ENCODE data around the gene TBKBP1. TPM values are rescaled to one million over a fixed set of nuclear protein-coding genes. Genes with fewer than 3 reads are reported as not detected.

The TBKBP1 gene
- total and polyA plus RNA-seq, 4 donors: 0.25 to 2.0 (median 1.5) TPM

DNA sequence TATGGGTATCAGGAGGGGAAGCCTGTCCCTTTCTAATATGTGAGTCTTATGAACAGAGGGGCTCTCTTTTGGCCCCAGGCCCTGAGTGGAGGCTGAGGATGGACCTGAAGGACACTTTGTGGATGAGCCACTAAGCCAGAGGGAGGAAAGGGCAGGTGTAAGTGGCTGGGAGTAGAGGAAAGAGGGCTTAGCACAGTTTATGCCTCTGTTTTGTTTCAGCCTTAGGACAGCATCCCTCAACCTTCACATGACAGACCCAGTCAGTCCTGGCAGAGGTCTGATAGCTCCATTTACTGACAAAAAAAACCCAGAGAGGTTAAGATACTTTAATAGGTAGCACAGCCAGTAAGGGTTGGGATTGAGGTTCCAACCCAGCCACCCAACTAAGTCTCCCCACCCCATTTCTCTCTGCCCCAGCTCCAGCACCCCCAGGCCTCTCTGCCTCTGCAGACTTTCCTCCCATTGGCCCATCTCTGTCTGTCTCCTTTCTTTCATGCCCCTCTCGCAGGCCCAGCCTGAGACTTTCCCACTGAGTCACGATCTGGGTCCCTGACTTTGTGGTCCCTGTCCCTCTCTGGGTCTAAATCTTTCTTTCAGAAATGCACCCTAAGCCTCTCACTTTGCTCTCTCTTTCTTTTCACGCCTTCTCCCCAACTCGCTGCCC lies 34.4 kb downstream of the TBKBP1 start:
- Histone ChIP-seq H3K9ac (ENCODE audit: low read depth in 1 of 2, low read length in 2 of 2) (no peak overlapping the region), H3K27ac (ENCODE audit: low read depth in 1 of 2, low read length in 2 of 2) (no peak overlapping the region), H3K9me3 (ENCODE audit: control insufficient read depth in 4 of 4, low read length in 3 of 4) (no peaks in the 10 kb centered on the region), H3K4me1 (ENCODE audit: control insufficient read depth in 4 of 4, insufficient read depth in 4 of 4, low read length in 3 of 4) (peaks cover 0 to 4% (median under 1%) of the 10 kb centered on the region in 4 donors), H3K27me3 (ENCODE audit: control insufficient read depth in 4 of 4, insufficient read depth in 4 of 4, low read length in 3 of 4) (peaks cover 0 to 8% (median 3%) of the 10 kb centered on the region in 4 donors), H3K36me3 (ENCODE audit: control insufficient read depth in 4 of 4, insufficient read depth in 3 of 4, low read depth in 1 of 4, low read length in 3 of 4) (no peaks in the 10 kb centered on the region), H3K4me3 (ENCODE audit: low read depth in 1 of 3, low read length in 3 of 3) (no peak overlapping the region)
- WGBS: 86% methylated on average over 4 of the region's 4 CpGs
- DNase-seq (ENCODE audit: low spot score): no peak
- TF ChIP-seq RXRA (IDR thresholded peaks at IDR 0.05): no peak
- TF ChIP-seq, protein P1, sequence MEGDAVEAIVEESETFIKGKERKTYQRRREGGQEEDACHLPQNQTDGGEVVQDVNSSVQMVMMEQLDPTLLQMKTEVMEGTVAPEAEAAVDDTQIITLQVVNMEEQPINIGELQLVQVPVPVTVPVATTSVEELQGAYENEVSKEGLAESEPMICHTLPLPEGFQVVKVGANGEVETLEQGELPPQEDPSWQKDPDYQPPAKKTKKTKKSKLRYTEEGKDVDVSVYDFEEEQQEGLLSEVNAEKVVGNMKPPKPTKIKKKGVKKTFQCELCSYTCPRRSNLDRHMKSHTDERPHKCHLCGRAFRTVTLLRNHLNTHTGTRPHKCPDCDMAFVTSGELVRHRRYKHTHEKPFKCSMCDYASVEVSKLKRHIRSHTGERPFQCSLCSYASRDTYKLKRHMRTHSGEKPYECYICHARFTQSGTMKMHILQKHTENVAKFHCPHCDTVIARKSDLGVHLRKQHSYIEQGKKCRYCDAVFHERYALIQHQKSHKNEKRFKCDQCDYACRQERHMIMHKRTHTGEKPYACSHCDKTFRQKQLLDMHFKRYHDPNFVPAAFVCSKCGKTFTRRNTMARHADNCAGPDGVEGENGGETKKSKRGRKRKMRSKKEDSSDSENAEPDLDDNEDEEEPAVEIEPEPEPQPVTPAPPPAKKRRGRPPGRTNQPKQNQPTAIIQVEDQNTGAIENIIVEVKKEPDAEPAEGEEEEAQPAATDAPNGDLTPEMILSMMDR (IDR thresholded peaks at IDR 0.05; ENCODE audit: low read depth, low read length, missing input control): no peak
- no peak for TF ChIP-seq YY1 (IDR thresholded peaks at IDR 0.05)
- TF ChIP-seq, protein P2, sequence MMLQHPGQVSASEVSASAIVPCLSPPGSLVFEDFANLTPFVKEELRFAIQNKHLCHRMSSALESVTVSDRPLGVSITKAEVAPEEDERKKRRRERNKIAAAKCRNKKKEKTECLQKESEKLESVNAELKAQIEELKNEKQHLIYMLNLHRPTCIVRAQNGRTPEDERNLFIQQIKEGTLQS (IDR thresholded peaks at IDR 0.05): no peak
- no peak for TF ChIP-seq EGR1 (IDR thresholded peaks at IDR 0.05; ENCODE audit: low read depth in 2 of 2)

DNA sequence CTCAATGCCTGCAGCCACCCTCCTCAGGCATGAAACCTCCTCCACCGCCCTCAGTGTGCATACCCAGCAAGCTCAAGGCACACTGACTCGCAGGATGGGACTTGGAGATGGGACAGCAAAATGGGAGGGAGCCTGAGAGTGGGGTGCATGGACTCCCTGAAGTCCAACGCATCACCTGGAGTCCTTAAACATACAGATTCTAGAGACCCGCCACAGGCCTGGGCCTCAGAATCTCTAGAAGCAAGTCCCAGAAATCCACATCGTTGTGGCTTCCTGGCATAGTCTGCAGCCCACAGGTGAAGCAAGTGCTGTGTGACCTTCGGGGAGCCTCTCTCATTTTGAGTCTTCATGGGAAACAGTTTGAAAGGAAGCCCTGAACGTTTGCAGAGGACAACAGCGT lies 35.5 kb downstream of the TBKBP1 start:
- Histone ChIP-seq H3K27ac (ENCODE audit: low read depth in 1 of 2, low read length in 2 of 2) (no peak overlapping the region), H3K9me3 (ENCODE audit: control insufficient read depth in 4 of 4, low read length in 3 of 4) (no peaks in the 10 kb centered on the region), H3K27me3 (ENCODE audit: control insufficient read depth in 4 of 4, insufficient read depth in 4 of 4, low read length in 3 of 4) (peaks cover 0 to 8% (median 3%) of the 10 kb centered on the region in 4 donors), H3K9ac (ENCODE audit: low read depth in 1 of 2, low read length in 2 of 2) (no peak overlapping the region), H3K4me3 (ENCODE audit: low read depth in 1 of 3, low read length in 3 of 3) (no peak overlapping the region), H3K4me1 (ENCODE audit: control insufficient read depth in 4 of 4, insufficient read depth in 4 of 4, low read length in 3 of 4) (peaks cover 3 to 11% (median 4%) of the 10 kb centered on the region in 4 donors), H3K36me3 (ENCODE audit: control insufficient read depth in 4 of 4, insufficient read depth in 3 of 4, low read depth in 1 of 4, low read length in 3 of 4) (no peaks in the 10 kb centered on the region)
- WGBS: 69% methylated on average over 8 of the region's 8 CpGs
- DNase-seq (ENCODE audit: low spot score): no peak
- TF ChIP-seq, protein P2 (IDR thresholded peaks at IDR 0.05): no peak
- TF ChIP-seq HNF4A (conservative IDR thresholded peaks at IDR 0.05): no peak
- no peak for TF ChIP-seq TAF1 (conservative IDR thresholded peaks at IDR 0.05)
- TF ChIP-seq, protein P1 (IDR thresholded peaks at IDR 0.05; ENCODE audit: low read depth, low read length, missing input control): no peak
- TF ChIP-seq, protein P3, sequence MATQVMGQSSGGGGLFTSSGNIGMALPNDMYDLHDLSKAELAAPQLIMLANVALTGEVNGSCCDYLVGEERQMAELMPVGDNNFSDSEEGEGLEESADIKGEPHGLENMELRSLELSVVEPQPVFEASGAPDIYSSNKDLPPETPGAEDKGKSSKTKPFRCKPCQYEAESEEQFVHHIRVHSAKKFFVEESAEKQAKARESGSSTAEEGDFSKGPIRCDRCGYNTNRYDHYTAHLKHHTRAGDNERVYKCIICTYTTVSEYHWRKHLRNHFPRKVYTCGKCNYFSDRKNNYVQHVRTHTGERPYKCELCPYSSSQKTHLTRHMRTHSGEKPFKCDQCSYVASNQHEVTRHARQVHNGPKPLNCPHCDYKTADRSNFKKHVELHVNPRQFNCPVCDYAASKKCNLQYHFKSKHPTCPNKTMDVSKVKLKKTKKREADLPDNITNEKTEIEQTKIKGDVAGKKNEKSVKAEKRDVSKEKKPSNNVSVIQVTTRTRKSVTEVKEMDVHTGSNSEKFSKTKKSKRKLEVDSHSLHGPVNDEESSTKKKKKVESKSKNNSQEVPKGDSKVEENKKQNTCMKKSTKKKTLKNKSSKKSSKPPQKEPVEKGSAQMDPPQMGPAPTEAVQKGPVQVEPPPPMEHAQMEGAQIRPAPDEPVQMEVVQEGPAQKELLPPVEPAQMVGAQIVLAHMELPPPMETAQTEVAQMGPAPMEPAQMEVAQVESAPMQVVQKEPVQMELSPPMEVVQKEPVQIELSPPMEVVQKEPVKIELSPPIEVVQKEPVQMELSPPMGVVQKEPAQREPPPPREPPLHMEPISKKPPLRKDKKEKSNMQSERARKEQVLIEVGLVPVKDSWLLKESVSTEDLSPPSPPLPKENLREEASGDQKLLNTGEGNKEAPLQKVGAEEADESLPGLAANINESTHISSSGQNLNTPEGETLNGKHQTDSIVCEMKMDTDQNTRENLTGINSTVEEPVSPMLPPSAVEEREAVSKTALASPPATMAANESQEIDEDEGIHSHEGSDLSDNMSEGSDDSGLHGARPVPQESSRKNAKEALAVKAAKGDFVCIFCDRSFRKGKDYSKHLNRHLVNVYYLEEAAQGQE (IDR thresholded peaks at IDR 0.05): no peak
- no peak for TF ChIP-seq EGR1 (IDR thresholded peaks at IDR 0.05; ENCODE audit: low read depth in 2 of 2)
- TF ChIP-seq YY1 (IDR thresholded peaks at IDR 0.05): no peak
- TF ChIP-seq RAD21 (IDR thresholded peaks at IDR 0.05): no peak
- TF ChIP-seq FOXA2 (IDR thresholded peaks at IDR 0.05): no peak
- TF ChIP-seq HNF4G (IDR thresholded peaks at IDR 0.05): no peak
- TF ChIP-seq, protein P4, sequence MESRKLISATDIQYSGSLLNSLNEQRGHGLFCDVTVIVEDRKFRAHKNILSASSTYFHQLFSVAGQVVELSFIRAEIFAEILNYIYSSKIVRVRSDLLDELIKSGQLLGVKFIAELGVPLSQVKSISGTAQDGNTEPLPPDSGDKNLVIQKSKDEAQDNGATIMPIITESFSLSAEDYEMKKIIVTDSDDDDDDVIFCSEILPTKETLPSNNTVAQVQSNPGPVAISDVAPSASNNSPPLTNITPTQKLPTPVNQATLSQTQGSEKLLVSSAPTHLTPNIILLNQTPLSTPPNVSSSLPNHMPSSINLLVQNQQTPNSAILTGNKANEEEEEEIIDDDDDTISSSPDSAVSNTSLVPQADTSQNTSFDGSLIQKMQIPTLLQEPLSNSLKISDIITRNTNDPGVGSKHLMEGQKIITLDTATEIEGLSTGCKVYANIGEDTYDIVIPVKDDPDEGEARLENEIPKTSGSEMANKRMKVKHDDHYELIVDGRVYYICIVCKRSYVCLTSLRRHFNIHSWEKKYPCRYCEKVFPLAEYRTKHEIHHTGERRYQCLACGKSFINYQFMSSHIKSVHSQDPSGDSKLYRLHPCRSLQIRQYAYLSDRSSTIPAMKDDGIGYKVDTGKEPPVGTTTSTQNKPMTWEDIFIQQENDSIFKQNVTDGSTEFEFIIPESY (IDR thresholded peaks at IDR 0.05): no peak
- TF ChIP-seq, protein P5, sequence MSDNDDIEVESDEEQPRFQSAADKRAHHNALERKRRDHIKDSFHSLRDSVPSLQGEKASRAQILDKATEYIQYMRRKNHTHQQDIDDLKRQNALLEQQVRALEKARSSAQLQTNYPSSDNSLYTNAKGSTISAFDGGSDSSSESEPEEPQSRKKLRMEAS (IDR thresholded peaks at IDR 0.05): no peak
- no peak for TF ChIP-seq RXRA (IDR thresholded peaks at IDR 0.05)
- TF ChIP-seq JUND (IDR thresholded peaks at IDR 0.05): no peak
